HFF-Myc (cell line): ENCODE measurements around the gene CRK.

Experiments used
- DNase-seq: peaks from one replicate; pipeline ENCODE4 v3.0.0-alpha.2; 2011; ENCODE audit warnings: low read depth; ENCODE audit errors: extremely low read depth
- H3K4me3 ChIP-seq: replicated peaks from 2 replicates; pipeline ENCODE4 v1.5.1; 2011; ENCODE audit warnings: low read depth, mild to moderate bottlenecking, control low read depth, low read length
- TF ChIP-seq, protein P1 (sequence below): IDR thresholded peaks from 2 replicates; pipeline ENCODE4 v1.5.1; 2012; ENCODE audit warnings: mild to moderate bottlenecking, low read depth, low read length, control low read depth; ENCODE audit errors: missing control alignments

The CRK gene

DNA sequence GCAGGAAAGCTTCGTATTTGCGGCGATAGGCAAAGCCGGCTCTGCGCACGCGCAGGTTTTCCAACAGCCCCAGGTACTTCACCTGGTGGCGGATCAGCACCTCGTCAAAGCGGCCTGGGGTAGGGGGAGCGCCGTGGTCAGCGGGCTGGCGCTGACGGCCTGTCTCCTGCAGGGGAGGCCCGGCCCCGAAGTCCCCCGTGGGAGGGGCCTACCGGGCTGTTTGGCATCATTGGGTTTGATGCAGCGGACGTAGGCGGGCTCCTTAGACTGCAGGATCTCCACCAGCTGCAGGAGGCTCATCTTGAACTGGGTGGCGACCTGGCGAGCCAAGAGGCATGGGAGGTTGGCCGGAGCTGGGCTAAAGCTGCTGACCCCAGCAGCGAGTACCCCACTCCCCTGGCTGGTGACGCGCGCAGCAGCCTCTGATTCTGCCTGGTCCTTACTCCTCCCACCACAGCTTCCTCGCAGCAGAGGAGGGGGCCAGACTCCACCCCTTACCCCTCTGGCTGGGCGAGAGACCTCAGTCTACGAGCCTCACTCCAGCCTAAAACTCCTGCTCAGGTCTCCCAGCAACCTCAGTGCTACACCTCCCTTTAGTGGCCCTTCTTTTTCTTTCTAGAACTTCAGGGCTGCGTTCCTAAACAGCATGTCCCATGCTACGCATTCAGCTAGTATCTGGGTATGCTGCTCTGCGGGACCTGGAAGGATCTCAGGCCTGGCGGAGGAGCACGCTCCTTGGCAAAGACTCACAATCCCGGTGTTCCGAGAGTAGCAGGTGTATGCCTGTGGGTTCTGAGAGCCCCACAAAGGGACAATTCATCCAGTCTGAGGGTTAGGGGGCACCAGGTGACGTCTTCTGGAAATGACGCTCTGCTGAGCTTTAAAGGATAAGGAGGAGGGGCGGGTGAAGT is 16.1 kb upstream of the CRK start:
- no peak for DNase-seq
- H3K4me3 ChIP-seq, result no peak overlapping the region
- TF ChIP-seq, protein P1, sequence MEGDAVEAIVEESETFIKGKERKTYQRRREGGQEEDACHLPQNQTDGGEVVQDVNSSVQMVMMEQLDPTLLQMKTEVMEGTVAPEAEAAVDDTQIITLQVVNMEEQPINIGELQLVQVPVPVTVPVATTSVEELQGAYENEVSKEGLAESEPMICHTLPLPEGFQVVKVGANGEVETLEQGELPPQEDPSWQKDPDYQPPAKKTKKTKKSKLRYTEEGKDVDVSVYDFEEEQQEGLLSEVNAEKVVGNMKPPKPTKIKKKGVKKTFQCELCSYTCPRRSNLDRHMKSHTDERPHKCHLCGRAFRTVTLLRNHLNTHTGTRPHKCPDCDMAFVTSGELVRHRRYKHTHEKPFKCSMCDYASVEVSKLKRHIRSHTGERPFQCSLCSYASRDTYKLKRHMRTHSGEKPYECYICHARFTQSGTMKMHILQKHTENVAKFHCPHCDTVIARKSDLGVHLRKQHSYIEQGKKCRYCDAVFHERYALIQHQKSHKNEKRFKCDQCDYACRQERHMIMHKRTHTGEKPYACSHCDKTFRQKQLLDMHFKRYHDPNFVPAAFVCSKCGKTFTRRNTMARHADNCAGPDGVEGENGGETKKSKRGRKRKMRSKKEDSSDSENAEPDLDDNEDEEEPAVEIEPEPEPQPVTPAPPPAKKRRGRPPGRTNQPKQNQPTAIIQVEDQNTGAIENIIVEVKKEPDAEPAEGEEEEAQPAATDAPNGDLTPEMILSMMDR, result no peak

DNA sequence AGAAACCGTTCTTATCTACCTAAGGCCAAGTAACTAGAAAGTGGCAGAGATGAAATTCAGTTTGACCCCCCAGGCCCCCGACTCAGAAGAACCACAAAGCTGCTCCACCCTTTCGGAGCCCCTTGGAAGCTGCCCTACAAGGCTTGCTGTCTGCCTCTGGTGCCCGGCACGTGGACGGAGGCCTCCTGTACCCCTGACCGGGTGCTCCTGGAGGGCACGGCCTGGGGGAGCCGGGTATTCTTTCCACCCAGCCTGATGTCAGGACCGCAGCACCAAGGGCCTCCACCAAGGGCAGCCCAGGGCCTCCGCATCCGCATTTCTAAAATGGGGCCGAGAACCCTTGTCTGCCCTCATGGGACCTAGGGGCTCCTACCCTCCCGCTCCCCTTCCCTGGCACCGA is 15.5 kb upstream of the CRK start:
- H3K4me3 ChIP-seq, result no peak overlapping the region
- TF ChIP-seq, protein P1, result no peak
- no peak for DNase-seq

DNA sequence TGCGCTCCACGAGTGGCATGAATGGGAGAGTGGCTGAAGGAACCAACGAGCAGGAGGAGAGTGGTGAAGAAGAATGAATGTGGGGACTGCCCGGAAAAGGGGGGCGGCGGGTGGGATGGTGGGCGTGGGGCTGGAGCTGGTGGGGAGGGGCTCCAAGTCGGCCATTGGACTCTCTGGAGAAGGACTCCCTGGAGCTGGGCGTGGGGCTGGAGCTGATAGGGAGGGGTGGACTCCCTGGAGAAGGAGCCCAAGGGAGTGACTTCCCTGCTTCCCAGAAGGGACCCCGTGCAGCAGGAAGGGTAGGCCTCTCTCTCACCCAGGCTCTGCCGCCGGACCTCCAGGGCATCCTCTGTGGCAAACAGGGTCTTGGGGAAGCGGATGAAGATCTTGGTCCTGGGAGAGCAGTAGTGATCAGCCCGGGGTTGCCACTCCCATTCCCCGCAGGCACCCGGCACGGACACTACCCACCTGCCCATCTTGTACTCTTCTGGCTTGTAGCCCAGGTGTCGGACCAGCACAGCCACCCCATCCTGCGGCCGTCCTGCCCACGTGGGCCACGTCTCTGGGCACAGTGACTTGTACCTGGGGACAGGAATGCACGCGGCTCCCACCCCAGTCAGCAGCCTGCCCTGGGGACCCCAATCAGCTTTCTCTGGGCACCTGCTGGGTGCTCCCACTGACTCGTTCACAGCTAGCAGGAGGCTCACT is 14.9 kb upstream of the CRK start:
- TF ChIP-seq, protein P1, result no peak

DNA sequence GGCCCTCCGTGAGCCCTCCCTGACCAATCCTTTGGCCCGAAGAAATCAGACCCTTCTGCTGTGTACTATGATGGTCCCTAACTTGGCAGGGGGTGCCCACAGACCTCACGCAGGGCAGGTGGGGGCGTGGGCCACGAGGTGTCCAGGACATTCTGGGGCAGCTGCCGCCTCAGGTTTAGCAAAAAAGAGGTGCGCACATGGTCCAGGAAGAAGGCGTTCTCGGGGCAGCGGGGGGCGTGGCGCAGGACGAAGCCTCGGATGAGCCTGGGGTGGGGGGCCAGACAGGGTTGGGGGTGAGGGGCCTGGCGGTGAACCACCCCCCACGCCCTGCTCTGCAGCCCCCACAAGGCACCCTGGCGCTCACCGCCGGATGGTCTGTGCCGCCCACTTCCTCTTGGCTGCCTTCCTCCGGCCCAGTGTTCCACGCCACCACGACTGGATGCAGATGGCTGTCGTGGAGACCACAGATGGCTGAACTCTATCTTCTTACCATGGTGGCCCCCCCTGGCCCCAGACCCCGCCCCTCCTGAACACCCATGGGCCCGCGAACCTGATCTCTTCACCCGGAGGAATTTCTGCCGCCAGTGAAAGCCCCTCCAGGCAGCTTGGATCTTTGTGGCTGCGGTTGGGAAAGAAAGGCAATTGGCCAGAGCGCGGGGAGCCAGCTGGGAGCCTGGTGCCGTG is 14.2 kb upstream of the CRK start:
- TF ChIP-seq, protein P1, result no peak
- no peak overlapping the region for H3K4me3 ChIP-seq
- no peak for DNase-seq

More for the DNA sequence above, 14.9 kb upstream of the CRK start:
- no peak overlapping the region for H3K4me3 ChIP-seq
- DNase-seq, result no peak

DNA sequence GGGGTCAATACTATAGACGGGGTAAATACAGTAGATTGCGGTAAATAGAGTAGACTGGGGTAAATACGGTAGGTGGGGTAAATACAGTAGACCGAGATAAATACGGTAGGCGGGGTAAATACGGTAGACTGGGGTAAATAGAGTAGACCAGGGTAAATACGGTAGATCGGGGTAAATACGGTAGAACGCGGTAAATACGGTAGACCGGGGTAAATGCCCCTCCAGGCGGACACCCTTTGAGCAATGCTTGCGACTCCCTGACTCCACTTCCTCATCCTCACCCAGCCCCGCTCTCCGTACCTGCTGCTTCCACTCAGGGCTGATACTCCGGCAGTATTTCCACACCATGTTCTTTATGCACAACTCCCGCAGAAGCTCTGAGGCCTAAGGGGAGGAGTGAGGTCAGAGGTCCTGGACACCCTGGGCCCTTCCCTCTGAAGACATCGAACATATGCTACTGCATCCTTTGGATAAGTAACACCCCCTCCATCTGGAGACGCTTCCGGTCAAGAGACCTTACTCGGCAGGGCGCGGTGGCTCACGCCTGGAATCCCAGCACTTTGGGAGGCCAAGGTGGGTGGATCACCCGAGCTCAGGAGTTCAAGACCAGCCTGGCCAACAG is 13.3 kb upstream of the CRK start:
- TF ChIP-seq, protein P1, result no peak
- no peak for DNase-seq
- H3K4me3 ChIP-seq, result no peak overlapping the region

DNA sequence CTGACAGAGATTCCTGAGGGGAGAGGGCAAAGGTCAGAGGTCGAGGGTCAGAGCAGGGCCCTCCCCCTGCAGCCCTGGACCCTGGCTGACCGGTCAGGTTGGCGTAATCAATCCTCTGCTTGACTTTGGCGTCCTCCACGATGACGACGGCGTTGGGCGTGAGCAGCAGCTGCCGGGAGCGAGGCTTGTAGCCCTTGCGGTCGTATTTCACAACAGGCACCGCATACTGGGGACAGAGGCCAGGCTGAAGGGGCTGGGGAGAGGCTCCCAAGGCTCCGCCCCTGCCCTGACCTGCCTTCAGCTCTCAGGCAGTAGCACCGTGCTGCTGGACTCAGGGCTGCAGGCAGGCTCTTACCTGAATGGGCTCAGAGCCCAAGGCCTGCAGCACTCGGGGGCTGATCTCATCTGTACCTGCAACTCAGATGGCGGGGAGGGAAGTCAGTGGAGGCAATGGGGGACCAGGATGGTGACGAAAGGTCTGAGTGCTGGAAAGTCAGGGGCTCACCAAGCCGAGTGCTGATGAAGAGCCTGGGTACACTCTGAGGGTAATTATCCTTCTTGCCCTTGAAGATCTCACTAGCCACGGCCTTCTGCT is 12.0 kb upstream of the CRK start:
- TF ChIP-seq, protein P1, result no peak
- no peak overlapping the region for H3K4me3 ChIP-seq
- DNase-seq, result no peak
